Neutrophil (primary cell): Measurements from ENCODE around the gene SENP8.

Experiments
- H3K27ac ChIP-seq: fragments of 200-600 bp; sonication (generic); 2 replicates; pipeline ENCODE4 v1.5.1; 2016; ENCODE audit warnings: mild to moderate bottlenecking, moderate library complexity
- H3K27me3 ChIP-seq: fragments of 200-600 bp; sonication (generic); 2 replicates; pipeline ENCODE4 v1.6.0; 2016; ENCODE audit warnings: mild to moderate bottlenecking
- H3K36me3 ChIP-seq: fragments of 200-600 bp; sonication (generic); 2 replicates; pipeline ENCODE4 v1.5.1; 2017
- H3K4me1 ChIP-seq, 2 experiments: fragments of 200-600 bp in 1 of 2; sonication (generic) in 1 of 2; 1 replicate in 1 of 2; 2 replicates in 1 of 2; pipeline versions ENCODE4 v1.5.1 to v1.6.1; 2013 to 2016; ENCODE audit warnings: low read depth in 1 of 2, low read length in 1 of 2, mild to moderate bottlenecking in 1 of 2, moderate library complexity in 1 of 2; ENCODE audit not compliant: control insufficient read depth in 1 of 2, insufficient read depth in 1 of 2
- H3K4me3 ChIP-seq, 2 experiments: fragments of 200-600 bp in 1 of 2; sonication (generic) in 1 of 2; 1 replicate in 1 of 2; 2 replicates in 1 of 2; pipeline ENCODE4 v1.5.1; 2013 to 2016; ENCODE audit warnings: low read depth in 1 of 2, low read length in 1 of 2, mild to moderate bottlenecking in 1 of 2, moderate library complexity in 1 of 2
- H3K9me3 ChIP-seq: fragments of 200-600 bp; sonication (generic); 2 replicates; pipeline ENCODE4 v1.5.1; 2016
- TF ChIP-seq, protein P1 (sequence below): fragments of 200-600 bp; sonication (generic); IDR thresholded peaks from 2 replicates; pipeline ENCODE4 v1.5.1; 2016; ENCODE audit warnings: antibody characterized with exemption

SENP8 gene

DNA sequence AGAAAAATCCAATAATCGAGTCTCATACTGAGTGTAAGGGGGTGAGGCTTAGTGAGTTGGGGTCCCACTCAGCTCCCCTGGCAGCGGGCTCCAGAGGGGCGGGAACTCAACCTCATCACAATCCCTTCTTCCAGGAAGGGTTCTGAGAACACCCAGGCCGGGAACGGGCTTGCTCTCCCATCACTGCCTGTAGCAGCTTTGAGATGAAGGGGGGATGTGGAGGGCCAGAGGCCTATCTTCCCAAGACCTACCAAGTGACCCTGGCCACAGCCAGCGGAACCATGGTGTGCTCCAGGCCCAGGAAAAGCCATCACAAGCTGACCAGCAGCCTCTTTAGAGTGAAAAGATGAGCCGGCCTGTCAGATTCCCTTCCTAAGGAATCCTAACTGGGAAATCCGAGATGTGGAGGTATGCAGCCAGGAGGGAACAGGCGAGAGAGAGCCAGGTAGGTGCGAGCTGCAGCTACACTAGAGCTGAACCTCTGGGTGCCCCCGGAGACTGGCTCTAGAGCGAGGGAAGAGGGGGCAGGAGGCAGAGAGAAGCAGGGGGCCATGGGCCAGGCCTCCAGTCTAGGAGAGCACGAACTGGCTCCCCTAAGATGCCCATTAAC, 60.9 kb downstream of the SENP8 start:
- TF ChIP-seq, protein P1, sequence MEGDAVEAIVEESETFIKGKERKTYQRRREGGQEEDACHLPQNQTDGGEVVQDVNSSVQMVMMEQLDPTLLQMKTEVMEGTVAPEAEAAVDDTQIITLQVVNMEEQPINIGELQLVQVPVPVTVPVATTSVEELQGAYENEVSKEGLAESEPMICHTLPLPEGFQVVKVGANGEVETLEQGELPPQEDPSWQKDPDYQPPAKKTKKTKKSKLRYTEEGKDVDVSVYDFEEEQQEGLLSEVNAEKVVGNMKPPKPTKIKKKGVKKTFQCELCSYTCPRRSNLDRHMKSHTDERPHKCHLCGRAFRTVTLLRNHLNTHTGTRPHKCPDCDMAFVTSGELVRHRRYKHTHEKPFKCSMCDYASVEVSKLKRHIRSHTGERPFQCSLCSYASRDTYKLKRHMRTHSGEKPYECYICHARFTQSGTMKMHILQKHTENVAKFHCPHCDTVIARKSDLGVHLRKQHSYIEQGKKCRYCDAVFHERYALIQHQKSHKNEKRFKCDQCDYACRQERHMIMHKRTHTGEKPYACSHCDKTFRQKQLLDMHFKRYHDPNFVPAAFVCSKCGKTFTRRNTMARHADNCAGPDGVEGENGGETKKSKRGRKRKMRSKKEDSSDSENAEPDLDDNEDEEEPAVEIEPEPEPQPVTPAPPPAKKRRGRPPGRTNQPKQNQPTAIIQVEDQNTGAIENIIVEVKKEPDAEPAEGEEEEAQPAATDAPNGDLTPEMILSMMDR = no peak
- Histone ChIP-seq H3K36me3 (no peaks in the 10 kb centered on the region), H3K4me1 (no peaks in the 10 kb centered on the region), H3K27me3 (peaks cover 22% of the 10 kb centered on the region), H3K9me3 (no peaks in the 10 kb centered on the region), H3K4me3 (no peak overlapping the region), H3K27ac (no peak overlapping the region)

DNA sequence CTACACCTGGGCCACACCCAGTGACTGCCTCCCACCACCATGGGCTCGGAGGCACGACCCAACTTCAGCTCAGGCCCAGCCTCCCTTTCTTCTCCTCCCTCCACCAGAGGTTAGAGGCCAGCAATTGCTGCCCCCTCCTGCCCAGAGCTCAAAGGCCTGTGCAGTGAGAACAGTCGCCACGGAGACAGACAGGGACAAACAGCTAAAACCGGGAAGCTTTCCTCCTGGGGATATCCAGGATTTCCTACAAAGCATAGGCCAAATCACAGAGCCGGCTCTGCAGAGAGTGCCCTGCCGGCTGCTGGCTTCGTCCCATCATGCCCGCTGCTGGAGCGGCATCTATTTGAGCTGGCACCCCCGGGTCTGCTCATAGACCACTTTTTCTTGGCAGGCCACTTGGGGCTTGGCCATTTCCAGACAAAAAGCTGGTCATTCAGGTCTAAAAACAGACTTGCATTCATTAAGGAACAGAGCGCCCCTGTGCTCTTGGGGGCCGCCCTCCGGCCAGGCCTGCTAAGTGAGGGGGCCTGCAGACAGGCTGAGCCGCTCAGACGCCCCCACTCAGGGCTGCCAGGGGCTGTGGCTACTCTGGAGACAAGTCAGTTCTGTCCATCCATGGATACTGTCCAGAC, 61.9 kb downstream of the SENP8 start:
- Histone ChIP-seq H3K27me3 (peaks cover 27% of the 10 kb centered on the region), H3K4me3 (no peak overlapping the region), H3K9me3 (no peaks in the 10 kb centered on the region), H3K36me3 (no peaks in the 10 kb centered on the region), H3K4me1 (no peaks in the 10 kb centered on the region), H3K27ac (no peak overlapping the region)
- TF ChIP-seq, protein P1 = no peak

DNA sequence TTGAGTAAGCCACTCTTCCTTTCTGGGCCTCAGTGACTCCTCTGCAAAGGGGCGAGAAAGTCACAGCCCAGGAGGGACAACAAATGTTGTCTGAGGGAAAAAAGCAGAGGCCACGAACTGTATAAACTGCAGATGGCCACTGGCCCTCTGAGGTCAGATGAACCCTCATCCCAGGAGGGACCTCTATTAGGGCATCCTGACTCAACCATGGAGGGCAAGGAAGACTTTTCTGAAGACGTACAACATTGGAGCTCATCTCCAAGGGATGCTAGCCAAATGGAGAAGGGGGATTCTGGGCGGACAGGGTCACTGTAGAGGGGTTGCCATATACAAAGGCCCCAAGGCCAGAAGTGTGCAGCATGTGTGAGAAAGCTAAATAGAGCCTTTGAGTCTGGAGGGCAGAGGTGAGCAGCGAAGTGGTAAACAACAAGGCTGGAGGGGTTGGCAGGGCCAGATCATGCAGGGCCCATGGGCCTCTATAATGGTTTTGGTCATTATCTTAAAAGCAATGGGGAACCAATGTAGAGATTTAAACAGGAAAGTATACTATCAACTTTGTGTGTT, 62.6 kb downstream of the SENP8 start:
- Histone ChIP-seq H3K4me1 (no peaks in the 10 kb centered on the region), H3K4me3 (no peak overlapping the region), H3K27me3 (peaks cover 35% of the 10 kb centered on the region), H3K27ac (no peak overlapping the region), H3K9me3 (no peaks in the 10 kb centered on the region), H3K36me3 (no peaks in the 10 kb centered on the region)
- TF ChIP-seq, protein P1 = no peak

DNA sequence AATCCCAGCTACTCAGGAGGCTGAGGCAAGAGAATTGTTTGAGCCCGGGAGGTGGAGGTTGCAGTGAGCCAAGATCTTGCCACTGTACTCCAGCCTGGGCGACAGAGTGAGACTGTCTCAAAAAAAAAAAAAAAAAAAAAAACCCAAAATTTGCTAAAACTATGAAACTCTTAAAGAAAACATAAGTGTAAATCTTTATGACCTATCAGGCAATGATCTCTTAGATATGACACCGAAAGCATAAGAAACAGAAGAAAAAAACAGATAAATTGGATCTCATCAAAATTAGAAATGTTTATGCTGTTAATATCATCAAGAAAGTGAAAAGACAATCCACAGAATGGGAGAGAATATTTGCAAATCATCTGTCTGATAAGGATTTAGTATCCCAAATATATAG, 64.0 kb downstream of the SENP8 start:
- Histone ChIP-seq H3K4me1 (no peaks in the 10 kb centered on the region), H3K27me3 (peaks cover 49% of the 10 kb centered on the region), H3K9me3 (no peaks in the 10 kb centered on the region), H3K36me3 (no peaks in the 10 kb centered on the region), H3K4me3 (no peak overlapping the region), H3K27ac (no peak overlapping the region)
- TF ChIP-seq, protein P1 = no peak

DNA sequence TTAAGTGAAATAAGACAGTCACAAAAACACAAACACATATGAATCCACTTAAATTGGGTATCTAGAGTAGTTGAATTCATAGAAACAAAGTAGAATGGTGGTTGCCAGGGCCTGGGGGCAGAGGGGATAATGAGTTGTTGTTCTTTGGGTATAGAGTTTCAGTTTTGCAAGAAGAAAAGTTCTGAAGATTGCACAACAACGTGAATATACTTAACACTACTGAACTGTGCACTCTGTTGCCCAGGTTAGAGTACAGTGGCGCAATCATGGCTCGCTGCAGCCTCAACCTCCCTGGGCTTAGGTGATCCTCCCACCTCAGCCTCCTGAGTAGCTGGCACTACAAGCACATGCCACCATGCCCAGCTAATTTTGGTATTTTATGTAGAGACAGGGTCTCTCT, 64.5 kb downstream of the SENP8 start:
- no peak overlapping the region for H3K27ac ChIP-seq
- H3K36me3 ChIP-seq = no peaks in the 10 kb centered on the region
- H3K27me3 ChIP-seq = peaks cover 53% of the 10 kb centered on the region
- H3K4me3 ChIP-seq = no peak overlapping the region
- H3K9me3 ChIP-seq = no peaks in the 10 kb centered on the region
- H3K4me1 ChIP-seq = no peaks in the 10 kb centered on the region
- TF ChIP-seq, protein P1 = no peak
